B cell (primary cell): ENCODE results near the gene IWS1.

Experiments used
- EZH2 ChIP-seq: IDR thresholded peaks from 2 replicates; pipeline ENCODE4 v1.6.1; 2012; ENCODE audit warnings: borderline replicate concordance, low read depth, mild to moderate bottlenecking, moderate library complexity, low read length; ENCODE audit not compliant: insufficient read depth, poor library complexity, severe bottlenecking
- TF ChIP-seq, protein P1 (sequence below): fragments of 200-600 bp; IDR thresholded peaks from one replicate; pipeline ENCODE4 v1.8.0; 2022; ENCODE audit warnings: antibody characterized with exemption, mild to moderate bottlenecking

DNA sequence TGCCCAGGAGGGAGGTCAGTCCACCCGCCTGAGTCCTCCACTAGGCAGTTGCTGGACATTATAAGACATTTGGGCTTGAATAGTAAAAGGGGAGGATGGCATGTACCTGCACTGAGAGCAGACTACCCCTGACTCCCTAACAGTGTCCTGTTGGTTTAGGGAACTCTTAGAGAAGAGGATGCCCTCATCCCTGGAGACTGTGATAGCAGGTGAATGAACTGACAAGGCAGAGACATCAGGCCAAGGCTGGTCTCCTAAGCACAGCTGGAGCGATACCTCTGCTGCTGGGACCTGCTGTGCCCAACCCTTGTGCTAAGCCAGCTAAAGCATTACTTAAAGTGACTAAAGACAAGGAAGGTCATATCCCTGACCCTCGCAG, 73.3 kb downstream of the IWS1 start:
- TF ChIP-seq, protein P1, sequence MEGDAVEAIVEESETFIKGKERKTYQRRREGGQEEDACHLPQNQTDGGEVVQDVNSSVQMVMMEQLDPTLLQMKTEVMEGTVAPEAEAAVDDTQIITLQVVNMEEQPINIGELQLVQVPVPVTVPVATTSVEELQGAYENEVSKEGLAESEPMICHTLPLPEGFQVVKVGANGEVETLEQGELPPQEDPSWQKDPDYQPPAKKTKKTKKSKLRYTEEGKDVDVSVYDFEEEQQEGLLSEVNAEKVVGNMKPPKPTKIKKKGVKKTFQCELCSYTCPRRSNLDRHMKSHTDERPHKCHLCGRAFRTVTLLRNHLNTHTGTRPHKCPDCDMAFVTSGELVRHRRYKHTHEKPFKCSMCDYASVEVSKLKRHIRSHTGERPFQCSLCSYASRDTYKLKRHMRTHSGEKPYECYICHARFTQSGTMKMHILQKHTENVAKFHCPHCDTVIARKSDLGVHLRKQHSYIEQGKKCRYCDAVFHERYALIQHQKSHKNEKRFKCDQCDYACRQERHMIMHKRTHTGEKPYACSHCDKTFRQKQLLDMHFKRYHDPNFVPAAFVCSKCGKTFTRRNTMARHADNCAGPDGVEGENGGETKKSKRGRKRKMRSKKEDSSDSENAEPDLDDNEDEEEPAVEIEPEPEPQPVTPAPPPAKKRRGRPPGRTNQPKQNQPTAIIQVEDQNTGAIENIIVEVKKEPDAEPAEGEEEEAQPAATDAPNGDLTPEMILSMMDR: no peak
- TF ChIP-seq EZH2: no peak
